Mucosa of stomach (tissue), 1 donor: ENCODE measurements around the gene ARIH2.

ENCODE experiments used
- H3K27me3 ChIP-seq: one replicate; pipeline ENCODE4 v1.7.0; 2013; ENCODE audit warnings: mild to moderate bottlenecking, low read length; ENCODE audit not compliant: control insufficient read depth, insufficient read depth
- H3K36me3 ChIP-seq: one replicate; pipeline ENCODE4 v1.7.0; 2013; ENCODE audit warnings: low read length; ENCODE audit not compliant: control insufficient read depth, insufficient read depth
- H3K4me1 ChIP-seq: one replicate; pipeline ENCODE4 v1.7.0; 2013; ENCODE audit warnings: mild to moderate bottlenecking, low read length; ENCODE audit not compliant: control insufficient read depth, insufficient read depth
- H3K4me3 ChIP-seq: one replicate; pipeline ENCODE4 v1.7.0; 2013; ENCODE audit warnings: low read length
- H3K9ac ChIP-seq: one replicate; pipeline ENCODE4 v1.7.0; 2013; ENCODE audit warnings: mild to moderate bottlenecking, low read length, moderate library complexity
- H3K9me3 ChIP-seq: one replicate; pipeline ENCODE4 v1.7.0; 2013; ENCODE audit warnings: mild to moderate bottlenecking, low read length, moderate library complexity; ENCODE audit not compliant: control insufficient read depth
- donor health status: Pancreatic carcinoma.

ARIH2 gene

DNA sequence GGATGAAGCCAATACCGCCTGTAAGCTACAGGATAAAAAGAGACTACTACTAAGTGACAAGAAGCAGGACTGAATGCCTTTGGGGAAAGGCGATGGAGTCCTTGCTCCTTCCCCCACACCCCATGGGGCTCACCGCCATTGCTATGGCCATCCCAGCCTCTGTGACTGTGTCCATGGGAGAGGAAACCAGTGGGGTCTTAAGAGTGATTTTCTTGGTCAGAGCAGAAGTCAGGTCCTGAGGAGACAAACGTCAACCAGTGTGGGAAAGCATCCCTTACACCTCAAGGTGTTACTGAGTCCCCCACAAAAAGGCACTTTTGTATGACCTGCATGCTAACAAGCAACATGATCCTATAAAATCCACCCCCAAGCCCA lies 109.6 kb downstream of the ARIH2 start:
- H3K36me3 ChIP-seq = peaks cover 40% of the 10 kb centered on the region
- no peaks in the 10 kb centered on the region for H3K27me3 ChIP-seq
- H3K4me1 ChIP-seq = peaks cover 15% of the 10 kb centered on the region
- no peaks in the 10 kb centered on the region for H3K9me3 ChIP-seq
- peak overlapping the region; percentile 73 for H3K4me3 ChIP-seq
- peak overlapping the region; percentile 86 for H3K9ac ChIP-seq

DNA sequence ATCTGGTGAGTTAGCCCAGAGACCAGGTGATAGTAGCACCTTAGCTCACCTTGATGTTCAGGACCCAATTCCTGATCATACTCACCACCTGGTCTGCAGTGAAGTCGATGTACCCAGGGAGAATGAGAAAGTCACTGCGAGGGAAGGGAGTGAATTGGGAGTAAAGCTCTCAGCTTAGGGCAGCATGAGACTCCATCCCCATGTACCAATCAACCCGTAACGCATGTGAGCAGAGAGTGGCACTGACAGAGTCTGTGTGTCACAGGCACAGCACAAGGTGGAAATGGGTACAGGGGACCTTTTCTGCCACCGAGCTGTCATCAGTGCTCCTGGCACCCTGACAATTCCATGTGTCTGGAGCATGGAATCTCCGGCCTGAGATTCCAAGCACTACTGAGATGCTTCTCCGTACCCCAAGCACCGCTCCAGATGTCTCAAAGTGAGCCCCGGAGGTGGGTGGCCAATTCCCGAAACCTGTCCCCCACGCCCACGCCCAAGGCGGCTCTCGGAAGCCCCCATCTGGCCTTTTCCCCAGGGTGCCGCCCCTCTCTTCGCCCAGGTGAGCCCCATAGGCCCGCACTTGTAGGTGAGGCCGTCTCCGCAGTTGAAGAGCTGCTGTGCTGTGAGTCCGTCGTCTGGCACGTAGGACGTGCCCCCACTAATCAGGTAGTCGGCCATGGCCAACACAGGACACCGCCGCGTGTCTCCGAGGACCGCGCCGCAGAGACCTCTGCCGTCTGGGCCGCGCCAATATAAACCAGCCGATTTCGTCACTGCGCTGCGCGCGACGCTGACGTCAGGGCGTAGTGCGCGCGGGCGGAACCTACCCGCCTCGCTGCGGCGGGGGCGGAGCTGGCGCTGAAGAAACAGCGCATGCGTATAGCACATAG lies 110.3 kb downstream of the ARIH2 start, which contains the start of gene IMPDH2:
Gene IMPDH2, minus strand, starts transcription at position 726 of the 890 bp plus-strand sequence. Its CDS starts 48 bp downstream, at position 678.
- peaks cover 13% of the 10 kb centered on the region for H3K4me1 ChIP-seq
- H3K36me3 ChIP-seq = peaks cover 39% of the 10 kb centered on the region
- H3K27me3 ChIP-seq = no peaks in the 10 kb centered on the region
- H3K9me3 ChIP-seq = no peaks in the 10 kb centered on the region
- peak within 1 kb of the TSS; percentile 86 for H3K9ac ChIP-seq
- peak within 1 kb of the TSS; percentile 73 for H3K4me3 ChIP-seq

DNA sequence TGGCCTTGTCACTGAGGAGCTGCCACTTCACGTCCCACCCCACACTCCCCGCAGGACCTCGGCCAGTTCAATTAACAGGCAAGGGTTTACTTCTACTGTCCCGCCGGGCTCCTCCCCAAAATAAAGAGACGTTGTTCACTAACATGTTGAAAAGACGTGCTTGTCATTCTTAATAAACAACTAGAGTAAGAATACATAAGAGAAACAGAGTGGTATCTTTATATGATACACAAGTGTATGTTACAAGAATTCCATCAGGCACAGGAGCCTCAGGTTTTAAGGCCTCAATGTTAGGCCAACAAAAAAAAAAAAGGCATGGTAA lies 110.9 kb downstream of the ARIH2 start:
- H3K4me3 ChIP-seq = peak overlapping the region; percentile 73
- no peaks in the 10 kb centered on the region for H3K27me3 ChIP-seq
- H3K36me3 ChIP-seq = peaks cover 33% of the 10 kb centered on the region
- peak overlapping the region; percentile 86 for H3K9ac ChIP-seq
- H3K9me3 ChIP-seq = no peaks in the 10 kb centered on the region
- H3K4me1 ChIP-seq = peaks cover 13% of the 10 kb centered on the region

DNA sequence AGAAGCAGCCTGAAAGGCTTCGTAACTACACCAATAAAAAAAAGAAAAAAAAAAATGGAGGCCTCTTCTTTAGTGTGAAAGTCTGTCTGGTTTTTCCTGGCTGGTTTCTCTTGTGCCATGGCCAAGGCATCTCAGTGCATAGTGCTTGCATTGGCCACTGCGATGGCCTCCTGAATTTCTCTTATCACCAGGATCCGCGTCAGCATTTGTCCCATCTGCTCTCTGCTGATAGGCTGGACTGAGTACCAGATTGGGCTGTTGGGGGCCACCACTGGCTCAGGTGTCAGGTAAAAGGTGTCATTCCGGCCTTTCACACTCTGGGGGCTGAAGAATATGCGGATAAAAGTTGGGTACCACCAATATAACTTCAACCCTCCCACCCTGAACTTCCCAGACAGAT lies 111.7 kb downstream of the ARIH2 start:
- no peak overlapping the region for H3K9ac ChIP-seq
- H3K4me3 ChIP-seq = no peak overlapping the region
- peaks cover 25% of the 10 kb centered on the region for H3K36me3 ChIP-seq

DNA sequence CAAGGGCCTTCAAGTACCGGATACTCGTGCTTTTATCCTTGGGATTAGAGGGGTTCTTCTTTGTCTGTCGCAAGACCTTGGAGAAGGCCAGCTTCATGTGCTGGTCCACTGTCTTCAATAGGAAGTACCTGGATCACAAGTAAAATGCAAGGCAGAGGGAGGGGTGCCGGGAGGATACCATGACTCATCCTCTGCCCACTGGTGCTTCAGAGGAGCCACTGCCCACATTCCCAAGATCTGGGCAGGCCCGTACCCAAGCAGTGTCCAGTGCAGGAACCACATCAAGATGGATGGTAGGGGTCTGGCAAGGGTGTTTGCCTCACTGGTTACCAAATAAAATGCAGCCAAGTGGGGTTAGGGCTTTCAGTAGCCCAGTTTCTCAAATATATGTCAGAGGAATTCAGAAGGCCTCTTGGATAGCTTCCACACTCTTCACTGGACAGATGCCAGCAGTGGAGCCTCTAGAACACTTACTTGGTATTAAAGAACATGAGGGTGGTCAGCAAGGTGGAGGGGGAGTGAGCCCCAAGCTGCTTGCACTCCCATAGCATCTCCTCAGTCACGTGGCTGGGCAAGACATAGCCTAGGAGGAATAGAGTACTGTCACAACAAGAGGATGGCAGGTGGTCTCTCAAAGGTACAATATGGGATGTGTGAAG lies 114.1 kb downstream of the ARIH2 start:
- Histone ChIP-seq H3K36me3 (peaks cover 21% of the 10 kb centered on the region), H3K9ac (no peak overlapping the region), H3K4me3 (no peak overlapping the region), H3K27me3 (no peaks in the 10 kb centered on the region), H3K4me1 (peaks cover 13% of the 10 kb centered on the region), H3K9me3 (no peaks in the 10 kb centered on the region)

More for the DNA sequence above, 111.7 kb downstream of the ARIH2 start:
- Histone ChIP-seq H3K4me1 (peaks cover 13% of the 10 kb centered on the region), H3K27me3 (no peaks in the 10 kb centered on the region), H3K9me3 (no peaks in the 10 kb centered on the region)

DNA sequence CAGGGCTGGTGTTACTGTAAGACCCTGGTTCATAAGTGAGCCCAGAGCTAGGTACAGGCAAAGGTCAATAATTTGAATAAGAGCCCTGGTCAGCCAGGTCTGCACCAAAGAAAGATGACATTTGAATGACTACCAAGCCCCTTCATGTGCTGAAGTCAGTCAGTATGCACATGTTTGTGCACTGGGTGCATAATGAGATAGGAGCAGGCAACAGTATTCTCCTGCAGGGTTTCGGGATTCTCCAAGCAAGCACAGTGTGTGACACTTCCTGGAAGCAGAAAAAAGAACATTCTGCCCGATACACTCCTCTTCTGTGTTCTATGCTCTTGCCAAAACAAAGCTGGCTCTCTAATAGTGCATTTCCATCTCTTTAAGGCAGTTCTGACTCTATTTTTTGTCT lies 116.0 kb downstream of the ARIH2 start:
- Histone ChIP-seq H3K4me1 (no peaks in the 10 kb centered on the region), H3K4me3 (no peak overlapping the region), H3K36me3 (peaks cover 21% of the 10 kb centered on the region), H3K9me3 (no peaks in the 10 kb centered on the region), H3K27me3 (no peaks in the 10 kb centered on the region), H3K9ac (no peak overlapping the region)

DNA sequence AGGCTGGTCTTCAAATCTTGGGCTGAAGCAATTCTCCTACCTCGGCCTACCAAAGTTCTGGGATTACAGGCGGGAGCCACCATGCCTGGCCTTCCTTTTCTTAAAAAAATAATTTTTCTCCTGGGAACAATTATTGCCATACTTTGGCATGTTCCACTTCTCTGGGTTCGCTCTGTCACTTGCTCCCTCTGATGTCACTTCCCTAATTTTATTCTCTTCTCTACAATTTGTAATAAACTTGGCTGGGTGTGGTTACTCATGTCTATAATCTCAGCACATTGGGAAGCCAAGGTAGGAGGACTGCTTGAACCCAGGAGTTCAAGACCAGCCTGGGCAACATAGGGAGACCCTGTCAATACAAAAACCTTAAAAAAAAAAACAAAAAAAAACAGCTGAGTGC lies 116.6 kb downstream of the ARIH2 start:
- Histone ChIP-seq H3K36me3 (peaks cover 21% of the 10 kb centered on the region), H3K4me1 (no peaks in the 10 kb centered on the region), H3K9ac (no peak overlapping the region), H3K27me3 (no peaks in the 10 kb centered on the region), H3K9me3 (no peaks in the 10 kb centered on the region), H3K4me3 (no peak overlapping the region)
